ENCODE measurements around the gene GCN1. TPM values are rescaled to one million over a fixed set of nuclear protein-coding genes. Genes with fewer than 3 reads are reported as not detected.

Gene GCN1
- total and polyA plus RNA-seq, 2 of the 8 experiments (the other 6 are each of a cell fraction or from before 2014, with no cell fraction given): 61.4 to 133 TPM

GRCh38 chr12:120197542-120197887, 3.0 kb upstream of the GCN1 start (continued):
- TF ChIP-seq CTCF (IDR thresholded peaks at IDR 0.05; ENCODE audit: control extremely low read depth in 1 of 3, insufficient read depth in 1 of 3, low read depth in 1 of 3, low read length in 3 of 3) (no peak), MAFK (IDR thresholded peaks at IDR 0.05; ENCODE audit: low read depth, low read length) (no peak), POU5F1 (IDR thresholded peaks at IDR 0.05; ENCODE audit: low read depth, low read length) (no peak), SIN3A (conservative IDR thresholded peaks at IDR 0.05 in 1 of 2, IDR thresholded peaks at IDR 0.05 in 1 of 2; ENCODE audit: low read depth in 1 of 2, low read length in 2 of 2) (no peak), SAP30 (IDR thresholded peaks at IDR 0.05; ENCODE audit: insufficient read depth, insufficient replicate concordance, low read length) (no peak), CHD2 (IDR thresholded peaks at IDR 0.05; ENCODE audit: low read length) (no peak)

Data from H1 (cell line).